ENCODE data around the gene MBL2. TPM values are rescaled to one million over a fixed set of nuclear protein-coding genes. Genes with fewer than 3 reads are reported as not detected.

MBL2 gene
- total RNA-seq, 2 donors from 2014 or later, result not detected

DNA sequence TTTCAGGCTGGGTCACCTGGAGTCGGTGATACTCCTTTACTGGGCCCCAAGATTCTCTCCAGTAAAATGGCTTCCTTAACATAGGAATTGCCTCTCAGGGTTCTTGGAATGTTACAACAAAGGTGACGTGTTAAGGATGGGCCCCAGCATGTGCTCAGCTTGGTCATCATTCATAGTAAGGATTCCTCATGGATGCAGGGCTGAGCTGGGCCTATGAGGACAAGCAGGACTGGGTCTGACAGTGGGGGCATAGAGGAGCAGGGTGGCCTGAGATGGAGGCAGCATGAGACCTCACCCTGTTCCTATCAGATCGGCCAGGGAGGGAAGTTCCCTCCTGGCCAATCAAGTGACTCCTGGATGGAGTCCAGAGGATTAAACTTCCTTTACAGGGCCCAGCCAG lies 12.8 kb upstream of the MBL2 start:
- intact Hi-C loops (cut with DNase I), result no loop called here
- WGBS, 2 donors, result 20 to 36% methylated on average over 2 to 3 of the region's 3 CpGs
- Histone ChIP-seq H3K36me3 (replicated peaks in 1 of 2; ENCODE audit: insufficient read depth in 1 of 2, low read depth in 2 of 2) (no peaks in the 10 kb centered on the region), H3K4me1 (no peaks in the 10 kb centered on the region), H3K9me3 (no peaks in the 10 kb centered on the region), H3K4me3 (no peak overlapping the region), H3K27me3 (no peaks in the 10 kb centered on the region), H3K27ac (no peak overlapping the region)
- ATAC-seq (no peak), DNase-seq (no peak)
- TF ChIP-seq, protein P1, sequence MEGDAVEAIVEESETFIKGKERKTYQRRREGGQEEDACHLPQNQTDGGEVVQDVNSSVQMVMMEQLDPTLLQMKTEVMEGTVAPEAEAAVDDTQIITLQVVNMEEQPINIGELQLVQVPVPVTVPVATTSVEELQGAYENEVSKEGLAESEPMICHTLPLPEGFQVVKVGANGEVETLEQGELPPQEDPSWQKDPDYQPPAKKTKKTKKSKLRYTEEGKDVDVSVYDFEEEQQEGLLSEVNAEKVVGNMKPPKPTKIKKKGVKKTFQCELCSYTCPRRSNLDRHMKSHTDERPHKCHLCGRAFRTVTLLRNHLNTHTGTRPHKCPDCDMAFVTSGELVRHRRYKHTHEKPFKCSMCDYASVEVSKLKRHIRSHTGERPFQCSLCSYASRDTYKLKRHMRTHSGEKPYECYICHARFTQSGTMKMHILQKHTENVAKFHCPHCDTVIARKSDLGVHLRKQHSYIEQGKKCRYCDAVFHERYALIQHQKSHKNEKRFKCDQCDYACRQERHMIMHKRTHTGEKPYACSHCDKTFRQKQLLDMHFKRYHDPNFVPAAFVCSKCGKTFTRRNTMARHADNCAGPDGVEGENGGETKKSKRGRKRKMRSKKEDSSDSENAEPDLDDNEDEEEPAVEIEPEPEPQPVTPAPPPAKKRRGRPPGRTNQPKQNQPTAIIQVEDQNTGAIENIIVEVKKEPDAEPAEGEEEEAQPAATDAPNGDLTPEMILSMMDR (IDR thresholded peaks at IDR 0.05), result no peak
- TF ChIP-seq POLR2A (IDR thresholded peaks at IDR 0.05), result no peak

GRCh38 chr10:52783726-52784125 lies 11.1 kb upstream of the MBL2 start:
- Histone ChIP-seq H3K36me3 (replicated peaks in 1 of 2; ENCODE audit: insufficient read depth in 1 of 2, low read depth in 2 of 2) (no peaks in the 10 kb centered on the region), H3K4me3 (no peak overlapping the region), H3K4me1 (no peaks in the 10 kb centered on the region), H3K27ac (no peak overlapping the region), H3K9me3 (no peaks in the 10 kb centered on the region), H3K27me3 (no peaks in the 10 kb centered on the region)
- ATAC-seq (no peak), DNase-seq (no peak)
- WGBS, 2 donors, result 52 to 55% methylated on average over 3 of the region's 3 CpGs
- no peak for TF ChIP-seq POLR2A (IDR thresholded peaks at IDR 0.05)
- TF ChIP-seq, protein P1 (IDR thresholded peaks at IDR 0.05), result no peak
- intact Hi-C loops (cut with DNase I), result no loop called here

DNA sequence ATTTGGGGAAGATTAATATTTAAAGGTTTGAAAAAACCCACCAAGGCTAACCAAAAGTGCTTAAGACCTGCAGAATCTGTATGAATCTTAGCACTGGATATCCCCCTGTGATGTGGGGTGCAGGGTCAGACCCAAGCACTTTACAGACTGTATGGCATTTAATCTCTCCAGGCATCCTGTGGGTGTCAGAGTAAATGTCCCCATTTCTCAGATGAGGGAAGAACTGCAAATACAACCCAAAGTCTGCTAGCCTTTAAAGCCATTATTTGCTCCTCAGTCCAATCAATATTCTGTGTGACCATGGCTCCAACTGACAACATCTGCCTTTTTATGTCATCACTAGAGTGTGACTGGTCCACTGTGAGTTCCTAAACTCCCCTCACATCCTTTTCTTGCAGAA lies 10.0 kb upstream of the MBL2 start:
- Histone ChIP-seq H3K27me3 (no peaks in the 10 kb centered on the region), H3K27ac (no peak overlapping the region), H3K4me3 (no peak overlapping the region), H3K9me3 (no peaks in the 10 kb centered on the region), H3K36me3 (replicated peaks in 1 of 2; ENCODE audit: insufficient read depth in 1 of 2, low read depth in 2 of 2) (no peaks in the 10 kb centered on the region), H3K4me1 (no peaks in the 10 kb centered on the region)
- intact Hi-C loops (cut with DNase I), result no loop called here
- no peak for DNase-seq
- TF ChIP-seq, protein P1 (IDR thresholded peaks at IDR 0.05), result no peak
- no peak for TF ChIP-seq POLR2A (IDR thresholded peaks at IDR 0.05)
- no peak for ATAC-seq

- Histone ChIP-seq H3K4me3 (no peak overlapping the region), H3K27me3 (no peaks in the 10 kb centered on the region), H3K36me3 (replicated peaks in 1 of 2; ENCODE audit: insufficient read depth in 1 of 2, low read depth in 2 of 2) (no peaks in the 10 kb centered on the region), H3K9me3 (no peaks in the 10 kb centered on the region), H3K27ac (no peak overlapping the region), H3K4me1 (no peaks in the 10 kb centered on the region)
- no peak for DNase-seq
- no peak for ATAC-seq
- TF ChIP-seq, protein P1 (IDR thresholded peaks at IDR 0.05), result no peak
- no peak for TF ChIP-seq POLR2A (IDR thresholded peaks at IDR 0.05)
- intact Hi-C loops (cut with DNase I), result no loop called here
- 33 to 37% methylated on average over 3 to 6 of the region's 6 CpGs for WGBS, 2 donors
Observed at GRCh38 chr10:52780391-52781155, 8.0 kb upstream of the MBL2 start.
